H1 (cell line): ENCODE measurements around the gene PAEP.

Experiments
- KDM1A ChIP-seq: fragments of 200-600, 300-600 bp; sonication (generic); IDR thresholded peaks from 2 replicates; pipeline ENCODE4 v1.7.1; 2016; ENCODE audit warnings: mild to moderate bottlenecking, low read length, borderline replicate concordance
- MAX ChIP-seq: IDR thresholded peaks from 2 replicates; pipeline ENCODE4 v1.6.1; 2012; ENCODE audit warnings: inconsistent platforms
- POLR2AphosphoS5 ChIP-seq: IDR thresholded peaks from 2 replicates; pipeline ENCODE4 v1.6.1; 2011; ENCODE audit warnings: low read depth, low read length
- SUZ12 ChIP-seq: fragments of 200-600 bp; sonication (generic); IDR thresholded peaks from 2 replicates; pipeline ENCODE4 v1.6.1; 2012; ENCODE audit warnings: mild to moderate bottlenecking, inconsistent platforms, low read length, moderate library complexity, mixed read lengths
- TCF12 ChIP-seq: IDR thresholded peaks from 2 replicates; pipeline ENCODE4 v1.6.1; 2011; ENCODE audit warnings: low read depth, mild to moderate bottlenecking, low read length
- TF ChIP-seq, protein P1 (sequence below): IDR thresholded peaks from 2 replicates; pipeline ENCODE4 v1.6.1; 2012; ENCODE audit warnings: inconsistent platforms

DNA sequence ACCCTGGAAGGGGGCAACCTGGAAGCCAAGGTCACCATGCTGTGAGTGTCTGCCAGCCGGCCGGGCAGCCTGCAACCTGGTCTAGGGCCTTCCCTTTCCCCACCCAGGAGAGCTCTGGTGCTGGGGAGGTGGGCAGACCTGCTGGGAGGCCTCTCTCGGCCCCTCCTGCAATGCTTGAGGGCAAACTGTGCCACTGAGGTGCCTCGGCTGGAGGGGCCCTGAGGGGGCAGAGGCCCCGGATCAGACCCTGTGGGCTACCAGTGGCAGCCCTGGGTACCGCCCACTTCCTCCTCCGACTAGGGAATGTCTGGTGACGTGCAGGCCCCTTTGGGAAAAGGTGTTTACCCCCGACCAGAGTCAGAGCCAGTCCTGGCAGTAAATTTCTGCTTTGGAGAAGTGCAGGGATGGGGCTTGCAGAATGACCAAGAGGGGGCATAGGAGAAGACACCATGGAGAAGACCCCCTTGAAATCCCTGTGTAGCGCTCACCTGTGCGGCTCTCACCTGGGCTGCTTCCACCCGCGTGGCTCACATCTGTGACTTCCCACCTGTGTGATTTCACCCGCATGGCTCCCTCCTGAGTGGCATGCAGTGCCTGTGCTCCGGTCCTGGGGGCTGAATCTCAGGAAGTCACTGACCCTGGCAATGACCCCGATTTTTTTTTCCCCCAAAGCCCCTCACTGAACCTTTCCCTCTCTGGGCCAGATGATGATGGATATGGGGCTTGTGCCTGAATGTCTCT, 39.2 kb upstream of the PAEP start:
- TF ChIP-seq SUZ12 (no peak), POLR2AphosphoS5 (no peak), TCF12 (no peak), MAX (no peak), KDM1A (no peak)
- TF ChIP-seq, protein P1, sequence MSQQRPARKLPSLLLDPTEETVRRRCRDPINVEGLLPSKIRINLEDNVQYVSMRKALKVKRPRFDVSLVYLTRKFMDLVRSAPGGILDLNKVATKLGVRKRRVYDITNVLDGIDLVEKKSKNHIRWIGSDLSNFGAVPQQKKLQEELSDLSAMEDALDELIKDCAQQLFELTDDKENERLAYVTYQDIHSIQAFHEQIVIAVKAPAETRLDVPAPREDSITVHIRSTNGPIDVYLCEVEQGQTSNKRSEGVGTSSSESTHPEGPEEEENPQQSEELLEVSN, result no peak
